Natural killer cell (primary cell): ENCODE data around the gene MDFI. TPM values are rescaled to one million over a fixed set of nuclear protein-coding genes. Genes with fewer than 3 reads are reported as not detected.

Experiments
- ATAC-seq, 3 donors: fragments of 150-1000 bp in 2 of 3; fragments of 200-7000 bp in 1 of 3; cut with Tn5 transposase; 1 replicate in 1 of 3; 2 replicates in 2 of 3; pipeline ENCODE4 v1.10.0; 2021; ENCODE audit warnings: mild to moderate bottlenecking in 2 of 3, moderate library complexity in 2 of 3
- DNase-seq, 2 donors: peaks; one replicate each; pipeline versions ENCODE4 v3.0.0 to v3.0.0-alpha.2; 2013 to 2021; ENCODE audit warnings: mixed read lengths in 1 of 2
- H3K27ac ChIP-seq: one replicate; pipeline ENCODE4 v1.5.1; 2013; ENCODE audit warnings: mild to moderate bottlenecking, low read length
- H3K27me3 ChIP-seq: one replicate; pipeline ENCODE4 v1.6.1; 2013; ENCODE audit warnings: low read length; ENCODE audit not compliant: control insufficient read depth, insufficient read depth
- H3K36me3 ChIP-seq: one replicate; pipeline ENCODE4 v1.6.1; 2013; ENCODE audit warnings: low read length; ENCODE audit not compliant: control insufficient read depth, insufficient read depth
- H3K4me1 ChIP-seq: one replicate; pipeline ENCODE4 v1.6.1; 2013; ENCODE audit warnings: low read length; ENCODE audit not compliant: control insufficient read depth, insufficient read depth
- H3K4me3 ChIP-seq: one replicate; pipeline ENCODE4 v1.5.1; 2013; ENCODE audit warnings: low read length
- H3K9me3 ChIP-seq: one replicate; pipeline ENCODE4 v1.6.1; 2013; ENCODE audit warnings: low read length; ENCODE audit not compliant: control insufficient read depth, insufficient read depth
- H3K27ac Mint-ChIP-seq, 2 donors: one replicate each; pipeline ENCODE4 v1.8.0; 2022; ENCODE audit warnings: mild to moderate bottlenecking in 2 of 2, mixed read lengths in 2 of 2, moderate library complexity in 1 of 2
- H3K27me3 Mint-ChIP-seq, 2 donors: one replicate each; pipeline ENCODE4 v1.8.0; 2022; ENCODE audit warnings: low read depth in 2 of 2, mixed read lengths in 2 of 2
- H3K36me3 Mint-ChIP-seq: one replicate; pipeline ENCODE4 v1.8.0; 2022; ENCODE audit warnings: mixed read lengths
- H3K4me1 Mint-ChIP-seq, 2 donors: one replicate each; pipeline ENCODE4 v1.8.0; 2022; ENCODE audit warnings: mixed read lengths in 2 of 2
- H3K4me3 Mint-ChIP-seq: one replicate; pipeline ENCODE4 v1.8.0; 2022; ENCODE audit warnings: mild to moderate bottlenecking, moderate library complexity, mixed read lengths
- H3K9me3 Mint-ChIP-seq, 2 donors: one replicate each; pipeline ENCODE4 v1.8.0; 2022; ENCODE audit warnings: mixed read lengths in 2 of 2
- WGBS: methylation state at CpG from one replicate; pipeline ENCODE4 v1.1.7; 2013; ENCODE audit warnings: missing lambda C conversion rate; ENCODE audit not compliant: insufficient coverage; 5-methylcytosine and 5-hydroxymethylcytosine counted together
- intact Hi-C: fragments of 100-400 bp; cut with micrococcal nuclease; formaldehyde crosslinking; loops from one replicate; pipeline ENCODE4 v1.14.2; 2022
- total RNA-seq, 4 donors: library from RNA; stranded (reverse); fragments of 120-200 nt in 1 of 4; gene quantifications; one replicate each; pipeline versions ENCODE4 v1.2.3 to v1.2.4, GENCODE V29; 2013 to 2022
- TF ChIP-seq, protein P1 (sequence below): fragments of 200-600 bp; IDR thresholded peaks from one replicate; pipeline ENCODE4 v1.8.0; 2022; ENCODE audit warnings: antibody characterized with exemption

Gene MDFI
- total RNA-seq, 3 donors from 2014 or later (not counting 1 experiment from before 2014, with no cell fraction given), result not detected

DNA sequence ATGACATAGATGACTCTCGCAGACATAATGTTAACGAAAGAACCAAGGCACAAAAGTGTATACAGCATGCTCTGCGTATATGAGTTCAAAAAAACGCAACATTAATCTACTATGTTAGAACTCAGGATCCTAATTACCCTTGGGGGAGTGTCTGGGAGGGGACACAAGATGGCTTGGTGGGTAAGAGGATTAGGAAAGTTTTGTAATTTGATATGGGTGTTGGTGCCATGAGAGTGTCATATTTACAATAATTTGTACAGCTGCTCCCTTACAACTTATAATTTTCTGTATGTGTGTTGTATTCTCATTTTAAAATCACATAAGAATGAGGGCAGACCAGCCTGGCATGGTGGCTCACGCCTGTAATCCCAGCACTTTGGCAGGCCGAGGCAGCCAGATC lies 58.5 kb downstream of the MDFI start:
- no peaks in the 10 kb centered on the region for H3K9me3 Mint-ChIP-seq
- ATAC-seq, result no peak
- H3K4me3 Mint-ChIP-seq, result no peak overlapping the region
- H3K27me3 Mint-ChIP-seq, result no peaks in the 10 kb centered on the region
- no peaks in the 10 kb centered on the region for H3K27me3 ChIP-seq
- DNase-seq, result no peak
- H3K27ac ChIP-seq, result no peak overlapping the region
- peak overlapping the region in 1 of 2 donors; percentile 8 for H3K27ac Mint-ChIP-seq
- no peaks in the 10 kb centered on the region for H3K36me3 Mint-ChIP-seq
- WGBS, result 98% methylated on average over 5 of the region's 6 CpGs
- H3K36me3 ChIP-seq, result no peaks in the 10 kb centered on the region
- no peak overlapping the region for H3K4me3 ChIP-seq
- peaks cover 38 to 60% of the 10 kb centered on the region in 2 donors for H3K4me1 Mint-ChIP-seq
- H3K4me1 ChIP-seq, result peaks cover 29% of the 10 kb centered on the region
- intact Hi-C loops, result loop anchor here (5.0 kb wide), 1 partner anchor 36 kb away; no protein-coding TSS in a partner anchor
- H3K9me3 ChIP-seq, result no peaks in the 10 kb centered on the region
- TF ChIP-seq, protein P1, sequence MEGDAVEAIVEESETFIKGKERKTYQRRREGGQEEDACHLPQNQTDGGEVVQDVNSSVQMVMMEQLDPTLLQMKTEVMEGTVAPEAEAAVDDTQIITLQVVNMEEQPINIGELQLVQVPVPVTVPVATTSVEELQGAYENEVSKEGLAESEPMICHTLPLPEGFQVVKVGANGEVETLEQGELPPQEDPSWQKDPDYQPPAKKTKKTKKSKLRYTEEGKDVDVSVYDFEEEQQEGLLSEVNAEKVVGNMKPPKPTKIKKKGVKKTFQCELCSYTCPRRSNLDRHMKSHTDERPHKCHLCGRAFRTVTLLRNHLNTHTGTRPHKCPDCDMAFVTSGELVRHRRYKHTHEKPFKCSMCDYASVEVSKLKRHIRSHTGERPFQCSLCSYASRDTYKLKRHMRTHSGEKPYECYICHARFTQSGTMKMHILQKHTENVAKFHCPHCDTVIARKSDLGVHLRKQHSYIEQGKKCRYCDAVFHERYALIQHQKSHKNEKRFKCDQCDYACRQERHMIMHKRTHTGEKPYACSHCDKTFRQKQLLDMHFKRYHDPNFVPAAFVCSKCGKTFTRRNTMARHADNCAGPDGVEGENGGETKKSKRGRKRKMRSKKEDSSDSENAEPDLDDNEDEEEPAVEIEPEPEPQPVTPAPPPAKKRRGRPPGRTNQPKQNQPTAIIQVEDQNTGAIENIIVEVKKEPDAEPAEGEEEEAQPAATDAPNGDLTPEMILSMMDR, result no peak

DNA sequence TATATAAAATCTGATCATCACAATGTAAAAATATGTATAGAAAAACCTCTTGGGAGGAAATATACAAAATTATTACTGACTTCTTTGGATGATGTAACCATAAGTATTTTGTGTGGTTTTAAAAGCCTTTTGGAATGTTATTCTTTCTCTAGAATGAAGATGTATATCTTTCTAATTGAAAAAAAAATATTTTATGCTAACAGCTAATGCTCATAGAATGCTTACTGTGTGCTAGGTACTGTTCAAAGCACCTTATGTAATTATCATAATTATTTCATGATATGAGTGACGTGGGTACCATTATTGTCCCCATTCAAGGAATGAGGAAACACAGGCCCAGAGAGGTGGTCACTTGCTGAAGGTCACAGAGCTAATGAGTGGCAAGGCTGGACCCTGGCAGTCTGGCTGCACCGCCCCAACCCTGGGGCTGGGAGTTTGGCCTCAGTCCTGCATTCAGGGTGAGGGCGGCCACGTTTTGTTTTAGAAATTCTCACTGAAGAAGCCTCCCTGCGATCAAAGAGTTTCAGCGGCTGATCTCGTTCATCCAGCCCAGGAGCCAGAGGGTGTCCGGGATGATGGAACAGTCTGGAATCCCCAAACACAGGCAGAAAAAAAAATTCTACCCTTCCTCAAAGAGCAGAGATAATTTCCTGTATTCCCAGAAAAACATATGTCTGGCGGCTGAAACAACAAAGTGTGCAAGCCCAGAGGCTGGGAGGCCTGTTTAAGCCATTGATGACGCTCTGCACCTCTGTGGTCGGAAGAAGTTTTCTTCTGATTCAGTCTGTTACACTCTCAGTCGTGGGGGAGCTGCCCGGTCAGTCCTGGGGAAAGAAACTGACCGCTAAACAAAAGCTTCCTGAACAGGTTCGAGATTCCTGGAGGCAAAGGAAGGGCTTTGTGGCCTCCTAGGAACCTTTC lies 59.9 kb downstream of the MDFI start:
- Histone ChIP-seq H3K36me3 (no peaks in the 10 kb centered on the region), H3K27me3 (no peaks in the 10 kb centered on the region), H3K4me3 (no peak overlapping the region), H3K27ac (no peak overlapping the region), H3K9me3 (no peaks in the 10 kb centered on the region), H3K4me1 (peaks cover 29% of the 10 kb centered on the region)
- 94% methylated on average over 15 of the region's 15 CpGs for WGBS
- Mint-ChIP-seq H3K27ac (peak overlapping the region; percentile 74 to 82), H3K4me1 (peaks cover 38 to 51% of the 10 kb centered on the region in 2 donors), H3K4me3 (no peak overlapping the region), H3K36me3 (no peaks in the 10 kb centered on the region), H3K27me3 (no peaks in the 10 kb centered on the region), H3K9me3 (no peaks in the 10 kb centered on the region)
- ATAC-seq (no peak), DNase-seq (no peak)
- TF ChIP-seq, protein P1, result no peak
- intact Hi-C loops, result loop anchor here (5.0 kb wide), 1 partner anchor 34 kb away; no protein-coding TSS in a partner anchor

DNA sequence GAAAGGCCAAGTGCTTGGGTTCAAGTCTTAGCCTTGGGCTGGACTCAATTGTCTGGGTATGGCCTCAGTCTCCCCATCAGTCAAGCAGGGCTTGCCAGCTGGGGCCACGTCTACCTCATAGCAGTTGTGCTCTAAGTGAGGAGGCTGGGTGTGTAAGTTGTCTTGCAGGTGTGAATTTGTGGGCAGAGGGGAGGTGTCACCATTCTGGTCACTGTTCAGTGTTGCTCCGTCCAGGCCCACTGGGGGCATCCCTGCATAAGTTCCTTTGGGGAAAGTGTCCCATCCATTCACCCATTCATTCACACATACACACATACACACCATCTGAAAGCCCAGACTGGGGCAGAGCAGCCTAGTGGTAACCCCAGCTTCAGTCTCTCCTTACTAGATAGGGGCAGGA lies 60.8 kb downstream of the MDFI start:
- WGBS, result 38% methylated on average over 2 of the region's 2 CpGs
- TF ChIP-seq, protein P1, result no peak
- no peak overlapping the region for H3K4me3 ChIP-seq
- Mint-ChIP-seq H3K4me3 (no peak overlapping the region), H3K27ac (peak overlapping the region; percentile 74 to 82), H3K36me3 (no peaks in the 10 kb centered on the region), H3K9me3 (no peaks in the 10 kb centered on the region), H3K4me1 (peaks cover 38 to 54% of the 10 kb centered on the region in 2 donors), H3K27me3 (no peaks in the 10 kb centered on the region)
- H3K9me3 ChIP-seq, result no peaks in the 10 kb centered on the region
- DNase-seq (no peak), ATAC-seq (peak; percentile 57 to 80 (median 61))
- H3K27ac ChIP-seq, result no peak overlapping the region
- peaks cover 28% of the 10 kb centered on the region for H3K4me1 ChIP-seq
- H3K27me3 ChIP-seq, result no peaks in the 10 kb centered on the region
- intact Hi-C loops, result loop anchor here (5.0 kb wide), 1 partner anchor 33 kb away; no protein-coding TSS in a partner anchor
- no peaks in the 10 kb centered on the region for H3K36me3 ChIP-seq
